Fibroblast of lung (primary cell): ENCODE results near the gene PLD1.

Source experiments
- CTCF ChIP-seq, 2 donors: IDR thresholded peaks in 1 of 2; conservative IDR thresholded peaks in 1 of 2; 1 replicate in 1 of 2; 2 replicates in 1 of 2; pipeline ENCODE4 v1.5.1; 2011 to 2012; ENCODE audit warnings: low read length in 2 of 2, control low read depth in 1 of 2, inconsistent platforms in 1 of 2, low read depth in 1 of 2, mild to moderate bottlenecking in 1 of 2
- EZH2 ChIP-seq: IDR thresholded peaks from 2 replicates; pipeline ENCODE4 v1.5.1; 2012; ENCODE audit warnings: low read length, control low read depth, mild to moderate bottlenecking; ENCODE audit errors: missing control alignments

GRCh38 chr3:171687064-171687463 lies 123.2 kb downstream of the PLD1 start:
- TF ChIP-seq CTCF (conservative IDR thresholded peaks at IDR 0.05 in 1 of 2, IDR thresholded peaks at IDR 0.05 in 1 of 2; ENCODE audit: low read depth in 1 of 2, low read length in 2 of 2) (no peak), EZH2 (no peak)
